Stimulated activated CD8-positive, alpha-beta memory T cell treated with anti-CD3 and anti-CD28 coated beads, Interleukin-7, amount 100 ng/mL, for 4 hours (primary cell): Measurements from ENCODE around the gene TTC7B.
A peak's percentile ranks its signal among the peaks of the same experiment; 100 is the strongest.

Experiments
- DNase-seq, 2 donors: peaks; one replicate each; pipeline ENCODE4 v3.0.0-alpha.2; 2020; ENCODE audit warnings: low read depth in 2 of 2

The TTC7B gene

DNA sequence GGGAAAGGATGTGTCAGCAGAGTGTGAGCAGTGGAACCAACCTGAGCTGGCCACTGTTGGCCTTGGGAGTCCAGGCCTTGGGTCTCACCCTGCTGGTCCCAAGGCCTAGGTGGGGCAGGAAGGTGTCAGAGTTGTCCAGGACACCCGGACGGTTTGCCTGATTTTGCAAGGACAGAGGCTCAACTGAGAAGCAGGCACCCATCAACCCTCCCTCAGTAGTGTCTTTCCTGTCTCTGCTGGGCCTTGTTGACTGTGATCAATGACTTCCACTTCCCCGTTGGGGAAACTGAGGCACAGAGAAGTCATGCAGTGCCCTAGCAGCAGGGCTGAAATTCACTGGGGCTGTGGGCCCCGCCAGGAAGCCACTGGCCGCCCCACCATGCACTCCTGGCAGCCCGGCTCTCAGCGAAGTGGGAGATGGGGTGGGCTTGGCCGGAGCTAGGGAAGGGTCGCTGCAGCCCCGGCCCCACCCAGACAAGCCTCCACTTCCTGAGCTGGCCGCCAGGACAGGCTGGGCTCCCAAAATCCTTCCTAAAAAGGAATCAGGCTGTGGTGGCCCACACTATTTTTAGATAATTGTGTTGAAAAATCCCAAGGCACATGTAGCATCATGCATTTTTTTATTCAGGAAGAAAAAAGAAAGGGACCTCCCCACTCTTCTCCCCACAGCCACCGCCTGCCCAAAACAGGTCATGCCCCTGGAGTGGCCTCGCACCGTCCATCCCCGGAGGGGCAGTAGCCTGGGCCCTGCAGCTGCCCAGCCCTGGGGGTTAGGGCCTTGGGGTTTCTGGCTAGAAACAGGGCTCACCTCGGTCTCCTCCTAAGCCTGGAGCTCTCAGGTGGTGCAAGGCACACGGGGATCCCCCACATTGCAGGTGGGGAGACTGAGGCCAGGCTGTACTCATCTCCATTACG, 292.0 kb downstream of the TTC7B start:
- DNase-seq, result no peak

DNA sequence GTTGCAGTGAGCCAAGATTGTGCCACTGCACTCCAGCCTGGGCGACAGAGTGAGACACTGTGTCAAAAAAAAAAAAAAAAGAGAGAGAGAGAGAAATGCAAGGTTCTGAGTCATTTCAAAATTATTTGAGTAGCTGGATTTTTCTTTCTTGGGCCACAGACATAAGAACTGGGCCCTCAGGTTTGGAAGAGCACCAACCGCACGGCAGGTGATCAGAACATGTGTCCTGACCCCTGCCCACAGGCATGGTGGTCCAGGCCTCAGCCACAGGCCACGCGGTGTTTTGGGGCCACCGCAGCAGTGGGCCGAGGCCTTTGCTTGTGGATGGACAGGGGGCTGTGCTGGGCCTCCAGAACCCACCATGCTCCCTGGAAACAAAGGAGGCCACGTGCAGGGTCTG, 292.7 kb downstream of the TTC7B start:
- DNase-seq, result no peak

DNA sequence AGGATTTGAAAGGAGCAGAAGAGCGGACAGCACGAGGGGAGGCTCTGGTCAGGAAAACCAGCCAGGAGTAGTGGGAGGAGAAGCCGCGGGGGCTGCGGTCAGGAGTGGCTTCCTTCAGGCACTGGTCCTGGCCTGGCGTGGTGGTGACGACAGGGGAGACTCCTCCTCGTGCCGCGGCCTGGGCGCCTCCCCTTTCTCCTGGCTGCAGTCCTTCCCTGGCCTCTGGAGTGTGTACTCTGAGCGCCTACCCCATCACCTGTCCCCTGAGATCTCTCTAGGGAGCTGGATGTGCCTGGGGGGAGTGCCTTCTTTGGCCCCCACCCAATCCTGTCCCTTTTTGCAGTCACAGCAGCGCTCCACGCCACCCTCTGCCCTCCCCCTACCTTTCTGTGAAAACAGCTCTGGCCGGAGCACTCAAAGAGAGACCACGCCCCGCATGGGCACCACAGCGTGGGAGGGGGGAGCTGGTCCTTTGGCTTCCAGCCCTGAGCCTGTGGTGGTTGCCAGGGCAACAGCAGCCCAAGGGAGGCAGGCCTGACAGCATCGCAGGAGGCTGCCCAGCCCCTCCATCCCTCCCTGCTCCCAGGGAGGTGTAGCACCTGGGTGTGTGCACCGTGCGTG, 293.5 kb downstream of the TTC7B start:
- no peak for DNase-seq

DNA sequence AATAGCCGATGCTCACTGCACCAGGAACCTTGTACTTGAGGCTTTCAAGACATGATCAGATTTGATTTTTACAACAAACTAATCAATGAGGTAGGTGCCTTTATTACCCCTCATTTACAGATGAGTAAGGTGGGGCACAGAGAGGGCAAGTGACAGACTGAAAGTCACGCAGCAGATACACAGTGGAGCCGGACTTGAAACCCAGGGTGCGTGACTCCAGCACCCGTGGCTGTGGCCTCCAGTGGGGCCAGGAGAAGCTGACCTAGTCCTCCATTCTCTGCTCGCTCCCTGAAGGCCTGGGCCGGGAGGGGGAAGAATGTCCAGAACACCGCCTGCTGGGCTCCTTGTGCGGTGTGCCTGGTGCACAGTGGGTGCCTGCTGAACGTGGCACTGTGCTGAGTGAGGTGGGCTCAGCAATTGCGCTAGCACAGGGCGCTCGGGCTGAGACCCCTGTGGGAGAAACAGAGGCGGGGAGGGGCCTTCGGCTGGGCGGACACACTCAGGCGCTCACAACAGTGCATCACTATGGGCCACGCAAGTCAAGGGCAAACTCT, 294.2 kb downstream of the TTC7B start:
- DNase-seq, result no peak

DNA sequence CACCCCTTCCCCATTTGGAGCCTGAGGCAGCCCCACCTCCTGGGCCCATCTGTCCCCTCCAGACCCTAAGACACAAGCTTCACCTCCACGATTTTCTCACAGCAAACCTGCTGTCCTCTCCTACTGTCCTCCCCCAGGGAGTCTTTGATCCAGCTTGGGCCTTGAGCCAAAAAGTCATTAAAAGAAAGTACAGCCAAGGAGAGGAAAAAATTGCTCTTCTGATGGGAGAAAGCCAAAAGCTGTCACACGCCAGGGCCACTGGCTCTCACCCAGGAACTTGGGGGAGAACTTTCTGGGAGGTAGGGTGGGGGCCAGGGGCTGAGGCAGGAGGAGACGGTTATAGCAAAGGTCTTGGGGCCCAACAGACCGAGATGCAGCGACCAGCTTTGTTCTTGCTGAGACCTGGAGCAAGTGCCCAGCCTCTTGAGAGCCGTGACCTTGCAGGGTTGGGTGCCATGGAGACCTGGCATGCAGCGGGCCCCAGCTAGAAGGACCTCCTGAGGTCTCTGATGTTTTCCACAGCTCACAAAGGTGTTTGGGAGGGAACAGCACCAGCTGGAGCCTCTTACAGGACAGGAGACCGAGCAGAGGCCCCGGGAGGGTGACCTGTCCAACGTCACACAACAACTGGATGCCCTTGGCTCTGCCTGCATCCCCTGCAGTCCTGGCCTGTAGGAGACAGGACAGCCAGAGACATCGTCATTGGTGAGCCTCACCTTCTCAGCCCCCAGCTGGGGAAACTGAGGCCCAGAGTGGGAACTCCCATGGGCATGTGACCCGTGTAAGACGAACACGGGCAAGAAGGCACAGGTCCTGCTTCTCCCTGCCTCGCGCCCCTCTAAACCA, 294.9 kb downstream of the TTC7B start:
- no peak for DNase-seq

DNA sequence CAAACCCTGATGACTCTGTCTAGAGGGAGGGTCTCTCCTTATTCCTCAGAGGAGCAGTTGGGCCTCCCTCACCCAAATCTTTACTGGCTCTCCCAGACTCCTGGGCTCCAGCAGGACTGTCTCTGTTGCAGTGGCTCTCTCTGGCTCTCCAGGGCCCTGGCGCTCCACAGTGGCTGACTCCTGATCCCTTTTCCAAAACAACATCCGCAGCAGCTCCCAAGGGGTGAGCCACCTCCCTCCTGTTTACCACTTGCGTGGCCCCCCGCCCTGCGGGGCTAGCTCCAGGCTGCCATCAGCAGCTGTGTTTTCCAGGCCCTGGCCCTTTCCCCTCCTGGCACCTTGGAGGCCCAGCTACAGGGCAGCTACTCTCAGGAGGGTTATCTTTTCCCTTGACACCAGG, 295.9 kb downstream of the TTC7B start:
- no peak for DNase-seq

DNA sequence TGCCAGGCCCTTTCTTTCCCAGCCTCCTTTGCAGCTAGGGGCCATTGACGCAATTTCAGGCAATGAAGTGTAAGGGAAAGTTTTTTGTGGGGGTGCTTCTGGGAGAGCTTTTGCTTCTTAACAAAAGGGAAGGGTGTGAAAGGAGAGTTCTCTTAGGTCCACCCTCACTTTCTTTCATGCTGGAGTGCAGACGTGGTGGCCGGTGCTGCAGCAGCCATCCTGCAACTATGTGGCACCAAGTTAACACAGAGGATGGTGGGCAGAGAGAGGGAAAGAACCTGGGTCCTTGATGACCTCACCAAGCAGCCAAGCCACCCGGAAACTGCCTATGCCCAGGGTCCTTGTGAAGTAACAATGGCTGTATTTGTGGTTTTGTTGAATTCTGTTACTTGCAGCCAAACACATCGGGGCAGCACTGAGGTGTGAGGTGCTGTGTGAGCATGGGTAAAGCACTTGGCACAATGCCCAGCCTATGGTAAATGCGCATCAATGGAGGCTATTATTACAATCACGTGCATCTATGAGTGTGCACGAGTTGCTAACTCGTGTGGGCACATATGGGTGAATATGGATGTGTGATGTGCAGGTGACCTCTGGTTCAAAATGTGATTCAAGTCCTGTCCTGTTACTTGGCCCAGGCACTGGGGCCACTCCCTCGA, 296.8 kb downstream of the TTC7B start:
- no peak for DNase-seq

DNA sequence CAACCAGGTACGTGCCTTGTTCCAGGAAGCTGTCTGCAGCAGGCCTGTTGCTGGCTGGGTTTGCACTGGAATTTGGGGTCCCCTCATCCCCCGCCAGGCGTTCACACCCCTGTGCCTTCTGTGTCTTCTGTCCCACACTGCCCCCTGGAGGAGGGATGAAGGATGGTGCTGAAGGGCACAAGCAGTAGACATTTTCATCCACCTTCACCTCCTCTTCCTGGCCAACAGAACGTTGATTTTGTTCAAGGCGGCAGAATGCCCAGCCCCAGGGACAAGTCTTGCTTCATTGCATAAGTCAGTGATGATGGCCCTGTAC, 297.3 kb downstream of the TTC7B start:
- peak in 1 of 2 donors; percentile 29 for DNase-seq

DNA sequence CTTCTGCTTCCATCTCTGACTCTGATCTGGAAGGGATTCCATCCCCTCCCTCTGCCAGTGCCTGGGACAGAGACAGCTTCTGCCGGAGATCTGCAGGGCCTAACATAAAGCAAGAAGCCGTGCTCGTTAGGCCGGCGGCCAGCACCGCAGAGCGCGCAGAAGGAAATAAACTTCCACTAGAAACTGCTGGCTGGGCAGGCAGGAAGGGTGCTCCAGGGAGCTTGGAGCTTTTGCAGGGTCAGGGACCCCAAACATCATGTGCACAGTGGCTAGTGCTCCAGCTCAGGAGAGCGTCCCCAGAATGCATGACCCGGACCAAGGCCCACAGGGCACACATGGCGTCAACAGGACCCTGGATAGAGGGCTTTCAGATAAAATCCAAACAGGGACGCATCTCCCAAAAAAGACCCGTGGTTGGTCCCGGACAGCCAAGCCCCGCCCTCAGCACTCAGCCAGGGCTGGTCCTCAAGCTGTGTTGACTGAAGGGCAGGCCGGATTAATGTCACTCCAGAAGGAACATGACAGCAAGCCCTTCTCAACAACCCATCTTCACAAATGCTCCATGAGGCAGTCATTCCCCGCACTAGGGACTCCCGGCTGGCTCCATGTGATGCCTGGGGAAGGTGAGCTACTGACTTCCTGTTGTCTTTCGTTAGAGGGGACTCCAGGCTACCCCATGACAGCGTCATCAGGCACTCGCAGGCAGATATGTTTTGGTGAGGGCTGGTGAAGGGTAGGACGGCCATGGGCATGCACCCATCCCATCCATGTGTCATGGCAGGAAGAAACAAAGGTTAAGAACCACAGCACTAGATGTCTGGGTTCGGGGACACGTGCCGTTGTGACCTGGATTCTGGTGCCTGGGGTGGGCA, 297.9 kb downstream of the TTC7B start:
- DNase-seq, result no peak

DNA sequence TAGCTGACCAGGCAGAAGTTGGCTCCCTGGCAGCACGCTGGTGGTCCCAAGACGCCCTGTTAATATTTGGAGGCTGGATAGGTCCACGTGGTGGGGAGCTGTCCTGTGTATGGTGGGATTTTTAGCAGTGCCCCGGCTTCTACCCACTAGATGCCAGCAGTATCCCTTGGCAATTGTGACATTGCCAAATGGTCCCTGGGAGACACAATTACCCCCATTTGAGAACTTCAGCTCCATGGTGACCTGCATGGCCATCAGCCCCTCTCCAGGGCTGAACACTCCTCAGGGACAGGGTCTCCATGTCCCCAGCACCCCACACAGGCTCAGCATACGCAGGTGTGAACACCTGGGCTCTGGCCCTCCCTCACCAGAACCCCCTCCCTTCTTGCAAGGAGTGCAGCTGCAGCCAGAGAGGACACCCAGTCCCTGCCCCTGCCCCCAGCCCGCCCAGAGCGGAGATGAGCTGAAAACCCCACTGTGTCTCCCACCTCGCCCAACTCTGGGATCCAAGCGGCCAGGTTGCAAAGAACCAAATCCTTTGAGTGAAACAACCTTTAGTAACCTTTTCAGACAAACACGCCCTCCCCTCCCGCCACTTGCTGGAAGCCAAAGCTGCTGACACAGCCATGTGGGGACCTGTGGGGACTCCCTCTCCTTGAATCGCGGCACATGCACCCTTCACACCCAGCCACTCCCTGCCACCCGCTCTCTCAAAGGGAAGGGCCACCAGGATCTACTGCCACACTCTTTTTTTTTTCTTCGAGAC, 299.0 kb downstream of the TTC7B start:
- no peak for DNase-seq

DNA sequence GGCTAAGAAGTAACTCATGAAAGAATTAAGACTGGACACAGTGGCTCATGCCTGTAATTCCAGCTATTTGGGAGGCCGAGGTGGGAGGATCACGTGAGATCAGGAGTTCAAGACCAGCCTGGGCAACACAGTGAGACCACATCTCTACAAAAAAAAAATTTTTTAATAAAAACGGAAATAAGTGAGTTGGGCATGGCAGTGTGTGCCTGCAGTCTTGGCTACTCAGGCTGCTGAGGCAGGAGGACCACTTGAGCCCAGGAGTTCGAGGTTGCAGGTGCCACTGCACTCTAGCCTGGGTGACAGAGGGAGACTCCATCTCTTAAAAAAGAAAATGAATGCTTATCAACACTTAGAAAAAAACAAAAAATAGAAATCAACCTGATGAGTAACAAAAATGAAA, 301.7 kb downstream of the TTC7B start:
- no peak for DNase-seq

DNA sequence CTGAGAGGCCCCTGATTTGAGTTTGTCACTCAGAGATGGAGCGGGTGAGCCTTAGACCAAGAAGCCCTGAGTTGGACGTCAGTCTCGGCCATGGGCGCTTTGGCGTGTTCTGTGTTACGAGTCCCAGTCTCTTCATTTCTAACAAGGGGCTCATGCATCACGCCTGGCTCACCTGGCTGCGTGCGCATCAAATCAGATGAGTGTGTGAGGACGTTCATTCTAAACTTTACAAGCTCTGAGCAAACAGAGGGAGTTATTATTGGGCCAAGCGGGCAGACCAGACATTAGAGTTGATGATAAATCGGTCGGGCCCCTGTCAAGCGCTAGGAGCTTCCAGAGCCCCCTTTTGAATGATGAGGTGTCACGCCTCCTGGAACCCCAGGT, 302.2 kb downstream of the TTC7B start:
- no peak for DNase-seq

DNA sequence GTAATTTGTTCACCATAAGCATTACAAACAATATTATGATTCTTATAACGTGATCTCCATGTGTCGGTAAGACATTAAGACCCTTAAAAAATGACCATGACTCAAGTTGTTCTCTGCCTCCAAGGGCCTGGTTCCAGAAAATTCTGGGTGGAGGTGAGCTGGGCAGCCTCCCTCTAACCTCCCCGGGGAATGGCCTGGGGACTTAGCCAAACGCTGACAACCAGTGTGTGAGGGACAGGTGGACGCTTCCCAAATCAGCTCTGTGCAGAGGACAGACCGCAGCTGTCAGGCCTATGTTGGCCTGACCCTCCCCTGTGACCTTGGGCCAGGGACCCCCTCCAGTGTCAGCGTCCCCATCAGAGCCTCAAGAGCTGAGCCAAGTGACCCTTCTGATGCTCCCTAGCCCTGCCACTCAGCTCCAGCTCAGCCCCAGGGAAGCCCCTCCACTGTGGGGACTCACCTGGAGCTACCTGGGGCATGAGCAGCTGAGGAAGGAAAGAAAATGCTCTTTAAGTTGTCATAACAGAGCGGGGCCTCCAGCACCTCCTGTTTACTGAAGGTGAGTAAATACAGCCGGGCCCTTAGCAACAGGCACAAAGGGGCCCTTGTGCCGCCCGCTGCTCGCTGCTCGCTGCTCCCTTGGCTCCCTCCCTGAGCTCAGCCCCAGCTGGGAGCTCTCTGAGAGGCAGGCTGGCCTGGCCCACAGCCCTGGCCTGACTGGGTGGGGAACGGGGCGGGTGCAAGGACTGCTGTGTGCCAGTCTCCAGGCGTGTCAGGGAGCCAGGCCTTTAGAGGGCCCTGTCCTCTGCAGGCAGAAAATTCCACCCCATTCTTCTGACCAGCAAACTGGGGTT, 302.8 kb downstream of the TTC7B start:
- DNase-seq, result no peak

DNA sequence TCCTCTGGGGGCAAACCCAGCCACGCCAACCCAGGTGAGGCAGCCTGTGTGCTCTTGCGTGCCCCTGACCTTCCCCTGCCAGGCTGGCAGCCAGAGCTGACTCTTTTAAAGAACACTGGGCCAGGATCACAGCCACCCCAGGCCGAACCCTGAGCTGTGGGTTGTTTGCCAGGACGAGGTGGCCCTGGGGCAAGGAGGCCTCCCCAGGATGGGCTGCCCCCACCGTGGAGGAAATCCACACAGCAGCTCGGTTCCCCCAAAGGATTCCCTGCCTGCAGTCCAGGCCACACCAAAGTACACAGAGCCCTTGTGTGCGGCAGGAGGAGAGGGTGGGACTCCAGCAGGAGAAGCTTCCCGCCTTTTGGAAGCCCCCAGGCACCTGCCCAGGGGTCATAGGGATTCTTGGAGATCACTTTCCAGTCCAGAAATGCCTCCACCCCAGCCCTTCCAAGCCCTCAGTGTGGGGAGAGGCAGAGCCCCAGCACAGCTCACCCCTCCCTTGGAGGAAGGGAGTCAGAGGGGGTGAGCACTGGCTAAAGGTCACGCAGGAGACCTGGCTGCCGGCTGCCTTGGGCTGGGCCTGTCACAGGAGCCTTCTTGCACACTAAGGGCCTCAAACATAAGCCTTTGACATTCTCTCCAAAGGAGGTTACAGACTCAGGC, 303.8 kb downstream of the TTC7B start:
- no peak for DNase-seq

DNA sequence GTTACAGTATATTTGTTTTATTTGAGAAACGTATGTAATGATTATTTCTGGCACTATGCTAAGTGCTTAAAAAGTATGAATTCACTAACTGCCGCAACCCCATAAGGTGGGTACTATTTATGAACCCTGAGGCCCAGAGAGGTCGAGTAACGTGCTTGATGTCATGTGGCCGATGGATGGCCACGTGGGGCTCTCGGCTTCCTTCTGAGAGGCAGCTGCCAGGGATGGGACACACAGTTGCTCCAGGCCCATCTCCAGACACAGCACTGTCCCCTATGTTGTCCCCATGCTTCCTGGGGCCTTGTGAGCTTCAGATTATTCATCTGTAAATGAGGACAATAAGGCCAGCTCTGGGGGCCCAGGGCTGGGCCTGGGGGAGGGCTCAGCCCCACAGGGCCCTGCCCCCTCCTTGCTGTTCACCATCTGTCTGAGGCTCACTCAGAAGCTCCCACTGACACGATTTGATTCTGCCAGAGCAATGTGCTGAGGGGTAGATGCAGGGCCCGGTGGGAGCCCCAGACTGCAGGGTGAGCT, 304.4 kb downstream of the TTC7B start:
- DNase-seq, result no peak

DNA sequence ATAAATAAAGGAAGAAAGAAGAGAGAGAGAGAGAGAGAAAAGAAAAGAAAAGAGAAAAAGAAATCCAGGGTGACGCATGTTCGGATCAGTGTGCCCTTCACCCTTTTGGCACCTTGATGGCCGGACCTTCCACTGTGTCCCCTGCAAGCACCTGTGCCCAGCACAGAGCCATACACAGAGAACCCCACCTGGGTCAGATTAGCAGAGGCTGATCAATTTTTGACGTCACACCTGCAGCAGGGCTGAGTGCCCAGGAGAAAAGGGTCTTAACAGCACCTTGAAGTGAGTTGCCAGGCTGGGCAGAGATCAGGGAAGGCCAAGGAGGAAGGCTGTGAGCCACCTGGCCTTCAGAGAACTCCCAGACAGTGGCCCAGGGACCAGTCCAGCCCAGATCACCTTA, 305.0 kb downstream of the TTC7B start:
- no peak for DNase-seq

DNA sequence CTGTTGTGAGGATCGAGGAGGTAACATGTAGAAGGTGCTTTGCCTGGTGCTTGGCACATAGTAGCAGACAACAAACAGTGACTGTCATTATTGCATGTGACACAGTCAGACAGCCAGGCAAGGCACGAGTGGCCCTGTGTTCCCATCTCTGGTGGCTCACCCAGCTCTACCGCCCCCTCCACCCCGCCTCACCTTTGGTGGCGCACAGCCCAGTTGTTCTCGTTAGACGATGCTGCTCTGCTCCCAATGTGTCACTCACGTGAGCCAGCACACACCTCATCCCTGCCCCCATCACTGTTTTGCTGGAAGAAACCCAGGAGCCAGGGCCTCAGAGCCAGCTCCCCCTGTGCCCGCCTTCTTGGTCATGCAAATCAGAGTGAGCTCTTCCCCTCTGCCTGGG, 306.1 kb downstream of the TTC7B start:
- DNase-seq, result no peak

DNA sequence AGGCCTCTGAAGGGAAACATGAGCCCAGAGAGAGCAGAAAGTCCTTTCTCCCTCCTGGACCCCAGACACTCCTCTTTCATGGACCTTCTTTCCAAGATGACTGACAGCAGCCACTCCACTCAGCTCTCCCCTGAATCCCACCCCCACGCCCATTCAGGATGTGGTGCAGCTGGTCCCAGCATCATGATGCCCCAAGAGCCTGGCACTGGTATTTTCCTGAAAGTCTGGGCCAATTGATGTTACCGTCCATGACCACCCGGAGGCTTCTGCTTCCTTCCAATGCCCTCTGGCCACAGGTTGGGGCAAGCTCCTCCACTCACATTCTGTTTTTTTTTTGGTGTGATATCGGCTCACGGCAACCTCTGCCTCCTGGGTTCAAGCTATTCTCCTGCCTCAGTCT, 306.8 kb downstream of the TTC7B start:
- no peak for DNase-seq
